Measurements from ENCODE around the gene HS3ST3A1.

Gene HS3ST3A1

DNA sequence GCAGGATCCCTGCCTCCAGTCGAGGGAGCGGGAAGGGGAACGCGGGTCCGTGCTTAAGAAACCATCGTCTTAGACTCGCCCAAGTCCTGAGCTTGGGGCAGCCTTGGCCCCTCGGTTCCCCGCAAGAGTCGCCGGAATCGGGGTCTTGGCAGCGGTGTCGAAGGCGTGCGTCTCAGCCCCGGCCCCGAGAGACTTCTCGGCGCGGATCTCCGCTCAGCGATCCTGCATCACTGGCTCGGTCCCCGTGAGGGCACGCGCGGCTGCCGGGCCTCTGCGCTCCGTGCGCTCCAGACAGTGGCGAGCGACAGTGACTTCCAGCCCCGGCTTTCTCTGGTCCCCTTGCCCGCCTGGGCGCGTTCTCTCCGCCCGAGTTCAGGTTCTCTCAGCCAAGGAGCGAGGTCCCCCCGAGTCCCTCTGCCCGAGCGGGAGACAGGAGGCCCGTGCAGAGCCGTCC, 380 bp downstream of the HS3ST3A1 start:
- Histone ChIP-seq H3K9ac (ENCODE audit: low read length) (peak overlapping the region; percentile 84), H3K27ac (ENCODE audit: low read depth, low read length) (no peak overlapping the region)
- DNase-seq, result no peak

DNA sequence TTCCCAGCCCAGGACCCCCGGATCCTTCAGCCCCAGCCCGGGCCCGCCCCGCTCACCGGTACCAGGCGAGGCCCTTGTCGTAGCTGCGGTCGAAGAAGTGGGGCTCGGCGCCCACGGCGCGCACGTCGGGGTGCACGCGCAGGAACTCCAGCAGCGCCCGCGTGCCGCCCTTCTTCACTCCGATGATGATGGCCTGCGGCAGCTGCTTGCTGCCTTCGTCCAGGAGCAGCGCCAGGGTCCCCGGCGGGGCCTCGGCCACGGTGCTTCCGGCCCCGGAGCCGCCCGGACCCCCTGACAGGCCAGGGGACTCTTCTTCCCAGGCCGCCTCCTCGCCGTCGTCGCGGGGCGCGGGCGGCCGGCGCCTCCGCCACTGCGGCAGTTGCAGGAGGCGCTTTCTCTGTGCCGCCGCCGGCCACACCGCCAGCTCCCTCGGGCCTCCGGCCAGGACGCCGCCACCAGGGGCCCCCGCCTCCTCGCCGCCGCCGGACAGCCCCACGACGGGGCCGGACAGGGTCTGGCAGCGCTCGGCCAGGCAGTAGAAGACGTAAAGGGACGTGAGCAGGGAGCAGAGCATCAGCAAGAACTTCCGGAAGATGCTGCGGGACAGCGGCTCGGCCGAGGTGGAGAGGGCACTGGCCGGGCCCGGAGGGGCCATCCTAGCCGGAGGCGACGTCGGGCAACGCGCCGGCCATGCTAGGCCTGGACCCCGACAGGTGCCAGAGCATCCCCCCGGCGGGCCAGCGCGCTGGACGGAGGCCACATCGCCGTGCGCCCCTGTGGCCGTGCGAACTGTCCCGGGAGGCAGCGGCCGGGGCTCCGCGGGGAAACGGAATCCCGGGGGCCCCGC, 1.0 kb downstream of the HS3ST3A1 start:
- H3K4me1 ChIP-seq (ENCODE audit: control insufficient read depth, low read depth, low read length), result peaks cover 2% of the 10 kb centered on the region

More for the DNA sequence above, 380 bp downstream of the HS3ST3A1 start:
- Histone ChIP-seq H2AK5ac (ENCODE audit: low read length) (no peak overlapping the region), H3K23ac (ENCODE audit: low read length) (peak overlapping the region; percentile 59), H2BK120ac (ENCODE audit: low read depth, low read length) (no peak overlapping the region), H3K36me3 (ENCODE audit: control insufficient read depth, insufficient read depth, low read length) (no peaks in the 10 kb centered on the region), H3K4me2 (ENCODE audit: low read length) (peak overlapping the region; percentile 64), H3K56ac (ENCODE audit: low read length) (peak overlapping the region; percentile 95), H3K4me3 (ENCODE audit: low read length) (peak overlapping the region; percentile 76), H2BK15ac (replicated peaks; ENCODE audit: low read depth) (no peak overlapping the region), H3K79me2 (ENCODE audit: control insufficient read depth, insufficient read depth, low read length) (peaks cover 6% of the 10 kb centered on the region), H3K18ac (ENCODE audit: low read length) (peak overlapping the region; percentile 24), H2BK5ac (ENCODE audit: low read length) (no peak overlapping the region), H3K4ac (ENCODE audit: low read depth, low read length) (peak overlapping the region; percentile 25), H4K8ac (ENCODE audit: low read depth, low read length) (no peak overlapping the region), H3K27me3 (ENCODE audit: insufficient read depth, low read length, poor library complexity) (no peaks in the 10 kb centered on the region), H4K5ac (ENCODE audit: low read length) (no peak overlapping the region), H3K4me1 (ENCODE audit: control insufficient read depth, low read depth, low read length) (peaks cover 2% of the 10 kb centered on the region), H3K79me1 (ENCODE audit: low read length) (peaks cover 4% of the 10 kb centered on the region)
- WGBS (ENCODE audit: extremely low coverage, insufficient coverage, low lambda C conversion rate), result no CpG with 5 or more reads among the region's 46 CpGs

DNA sequence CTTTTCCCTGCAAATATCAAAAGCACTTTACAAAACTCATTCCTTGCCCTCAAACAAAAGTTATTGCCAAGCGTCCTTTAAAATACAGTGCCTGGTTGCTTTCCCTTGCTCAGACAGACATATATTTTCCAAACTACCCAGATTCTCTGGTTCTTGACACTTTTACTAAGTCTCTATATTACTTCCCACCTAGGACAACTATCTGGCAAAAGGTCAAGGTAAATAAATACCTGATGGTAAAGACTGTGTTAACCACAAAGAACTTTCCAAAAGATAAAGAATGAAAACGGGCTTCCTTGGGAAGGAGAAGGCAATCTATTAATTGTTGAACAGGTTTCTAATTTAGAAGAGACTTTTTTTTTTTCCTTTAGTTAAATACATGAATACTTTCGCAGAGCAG, 1.9 kb downstream of the HS3ST3A1 start:
- Histone ChIP-seq H3K4ac (ENCODE audit: low read depth, low read length) (no peak overlapping the region), H3K4me1 (ENCODE audit: control insufficient read depth, low read depth, low read length) (peaks cover 2% of the 10 kb centered on the region), H3K18ac (ENCODE audit: low read length) (no peak overlapping the region), H3K4me3 (ENCODE audit: low read length) (peak overlapping the region; percentile 76), H4K8ac (ENCODE audit: low read depth, low read length) (no peak overlapping the region), H3K56ac (ENCODE audit: low read length) (peak overlapping the region; percentile 95), H3K36me3 (ENCODE audit: control insufficient read depth, insufficient read depth, low read length) (no peaks in the 10 kb centered on the region), H3K79me1 (ENCODE audit: low read length) (peaks cover 4% of the 10 kb centered on the region), H4K5ac (ENCODE audit: low read length) (no peak overlapping the region), H3K4me2 (ENCODE audit: low read length) (no peak overlapping the region), H2BK15ac (replicated peaks; ENCODE audit: low read depth) (no peak overlapping the region), H3K23ac (ENCODE audit: low read length) (no peak overlapping the region), H2BK5ac (ENCODE audit: low read length) (no peak overlapping the region), H2BK120ac (ENCODE audit: low read depth, low read length) (no peak overlapping the region), H3K27ac (ENCODE audit: low read depth, low read length) (no peak overlapping the region), H3K27me3 (ENCODE audit: insufficient read depth, low read length, poor library complexity) (no peaks in the 10 kb centered on the region), H2AK5ac (ENCODE audit: low read length) (no peak overlapping the region), H3K79me2 (ENCODE audit: control insufficient read depth, insufficient read depth, low read length) (peaks cover 10% of the 10 kb centered on the region), H3K9ac (ENCODE audit: low read length) (peak overlapping the region; percentile 84)
- no peak for DNase-seq
- no CpG with 5 or more reads among the region's 3 CpGs for WGBS (ENCODE audit: extremely low coverage, insufficient coverage, low lambda C conversion rate)

More for the DNA sequence above, 1.0 kb downstream of the HS3ST3A1 start:
- Histone ChIP-seq H3K23ac (ENCODE audit: low read length) (peak overlapping the region; percentile 59), H3K36me3 (ENCODE audit: control insufficient read depth, insufficient read depth, low read length) (no peaks in the 10 kb centered on the region), H2BK15ac (replicated peaks; ENCODE audit: low read depth) (no peak overlapping the region), H2BK5ac (ENCODE audit: low read length) (no peak overlapping the region), H3K4me2 (ENCODE audit: low read length) (peak overlapping the region; percentile 64), H3K18ac (ENCODE audit: low read length) (peak overlapping the region; percentile 24), H3K27me3 (ENCODE audit: insufficient read depth, low read length, poor library complexity) (no peaks in the 10 kb centered on the region), H3K9ac (ENCODE audit: low read length) (peak overlapping the region; percentile 84), H2BK120ac (ENCODE audit: low read depth, low read length) (peak overlapping the region; percentile 4), H3K27ac (ENCODE audit: low read depth, low read length) (no peak overlapping the region), H2AK5ac (ENCODE audit: low read length) (no peak overlapping the region), H4K8ac (ENCODE audit: low read depth, low read length) (no peak overlapping the region), H3K56ac (ENCODE audit: low read length) (peak overlapping the region; percentile 95), H3K79me1 (ENCODE audit: low read length) (peaks cover 4% of the 10 kb centered on the region), H3K79me2 (ENCODE audit: control insufficient read depth, insufficient read depth, low read length) (peaks cover 10% of the 10 kb centered on the region), H3K4me3 (ENCODE audit: low read length) (peak overlapping the region; percentile 76), H3K4ac (ENCODE audit: low read depth, low read length) (no peak overlapping the region), H4K5ac (ENCODE audit: low read length) (no peak overlapping the region)
- WGBS (ENCODE audit: extremely low coverage, insufficient coverage, low lambda C conversion rate), result no CpG with 5 or more reads among the region's 101 CpGs
- DNase-seq, result peak; percentile 49

GRCh38 chr17:13599168-13599577, 2.6 kb downstream of the HS3ST3A1 start:
- Histone ChIP-seq H3K9ac (ENCODE audit: low read length) (no peak overlapping the region), H3K79me2 (ENCODE audit: control insufficient read depth, insufficient read depth, low read length) (peaks cover 11% of the 10 kb centered on the region), H2AK5ac (ENCODE audit: low read length) (no peak overlapping the region), H2BK5ac (ENCODE audit: low read length) (no peak overlapping the region), H2BK120ac (ENCODE audit: low read depth, low read length) (no peak overlapping the region), H3K4ac (ENCODE audit: low read depth, low read length) (no peak overlapping the region), H3K4me3 (ENCODE audit: low read length) (no peak overlapping the region), H4K5ac (ENCODE audit: low read length) (no peak overlapping the region), H2BK15ac (replicated peaks; ENCODE audit: low read depth) (no peak overlapping the region), H3K4me2 (ENCODE audit: low read length) (no peak overlapping the region), H3K56ac (ENCODE audit: low read length) (no peak overlapping the region), H3K18ac (ENCODE audit: low read length) (no peak overlapping the region), H4K8ac (ENCODE audit: low read depth, low read length) (no peak overlapping the region), H3K23ac (ENCODE audit: low read length) (no peak overlapping the region), H3K36me3 (ENCODE audit: control insufficient read depth, insufficient read depth, low read length) (no peaks in the 10 kb centered on the region), H3K4me1 (ENCODE audit: control insufficient read depth, low read depth, low read length) (peaks cover 2% of the 10 kb centered on the region), H3K27me3 (ENCODE audit: insufficient read depth, low read length, poor library complexity) (no peaks in the 10 kb centered on the region), H3K79me1 (ENCODE audit: low read length) (peaks cover 6% of the 10 kb centered on the region), H3K27ac (ENCODE audit: low read depth, low read length) (no peak overlapping the region)
- no peak for DNase-seq
- whole genome bisulfite sequencing (ENCODE audit: extremely low coverage, insufficient coverage, low lambda C conversion rate), result no CpG with 5 or more reads among the region's 1 CpG

GRCh38 chr17:13598353-13599167, 3.2 kb downstream of the HS3ST3A1 start:
- DNase-seq, result peak; percentile 31
- no peak overlapping the region for H2BK15ac ChIP-seq (replicated peaks; ENCODE audit: low read depth)
- H4K8ac ChIP-seq (ENCODE audit: low read depth, low read length), result no peak overlapping the region
- H3K4ac ChIP-seq (ENCODE audit: low read depth, low read length), result no peak overlapping the region
- peak overlapping the region; percentile 57 for H3K56ac ChIP-seq (ENCODE audit: low read length)
- H3K4me2 ChIP-seq (ENCODE audit: low read length), result peak overlapping the region; percentile 9
- peaks cover 11% of the 10 kb centered on the region for H3K79me1 ChIP-seq (ENCODE audit: low read length)
- no CpG with 5 or more reads among the region's 7 CpGs for WGBS (ENCODE audit: extremely low coverage, insufficient coverage, low lambda C conversion rate)
- no peak overlapping the region for H3K27ac ChIP-seq (ENCODE audit: low read depth, low read length)
- H3K23ac ChIP-seq (ENCODE audit: low read length), result no peak overlapping the region
- H2BK120ac ChIP-seq (ENCODE audit: low read depth, low read length), result no peak overlapping the region
- peak overlapping the region; percentile 33 for H3K9ac ChIP-seq (ENCODE audit: low read length)
- H2BK5ac ChIP-seq (ENCODE audit: low read length), result no peak overlapping the region
- no peaks in the 10 kb centered on the region for H3K27me3 ChIP-seq (ENCODE audit: insufficient read depth, low read length, poor library complexity)
- H2AK5ac ChIP-seq (ENCODE audit: low read length), result no peak overlapping the region
- no peak overlapping the region for H3K18ac ChIP-seq (ENCODE audit: low read length)
- H3K4me1 ChIP-seq (ENCODE audit: control insufficient read depth, low read depth, low read length), result peaks cover 2% of the 10 kb centered on the region
- no peak overlapping the region for H4K5ac ChIP-seq (ENCODE audit: low read length)
- H3K36me3 ChIP-seq (ENCODE audit: control insufficient read depth, insufficient read depth, low read length), result no peaks in the 10 kb centered on the region
- peaks cover 15% of the 10 kb centered on the region for H3K79me2 ChIP-seq (ENCODE audit: control insufficient read depth, insufficient read depth, low read length)
- H3K4me3 ChIP-seq (ENCODE audit: low read length), result no peak overlapping the region

Measured in mesendoderm (in vitro differentiated cells).